ENCODE data around the gene SPAG5.

Gene SPAG5

GRCh38 chr17:28552176-28552999 lies 46.4 kb downstream of the SPAG5 start, which contains the start of gene UNC119:
UNC119 (minus strand) TSS chr17:28552624; CDS start chr17:28552557, 67 bp downstream.
- H3K27ac ChIP-seq = peak within 1 kb of the TSS; percentile 64
- no peak for TF ChIP-seq CTCF (conservative IDR thresholded peaks at IDR 0.05)
- peak; percentile 89; the same call in 1 of the 2 replicates for TF ChIP-seq ZFX (IDR thresholded peaks at IDR 0.05)

DNA sequence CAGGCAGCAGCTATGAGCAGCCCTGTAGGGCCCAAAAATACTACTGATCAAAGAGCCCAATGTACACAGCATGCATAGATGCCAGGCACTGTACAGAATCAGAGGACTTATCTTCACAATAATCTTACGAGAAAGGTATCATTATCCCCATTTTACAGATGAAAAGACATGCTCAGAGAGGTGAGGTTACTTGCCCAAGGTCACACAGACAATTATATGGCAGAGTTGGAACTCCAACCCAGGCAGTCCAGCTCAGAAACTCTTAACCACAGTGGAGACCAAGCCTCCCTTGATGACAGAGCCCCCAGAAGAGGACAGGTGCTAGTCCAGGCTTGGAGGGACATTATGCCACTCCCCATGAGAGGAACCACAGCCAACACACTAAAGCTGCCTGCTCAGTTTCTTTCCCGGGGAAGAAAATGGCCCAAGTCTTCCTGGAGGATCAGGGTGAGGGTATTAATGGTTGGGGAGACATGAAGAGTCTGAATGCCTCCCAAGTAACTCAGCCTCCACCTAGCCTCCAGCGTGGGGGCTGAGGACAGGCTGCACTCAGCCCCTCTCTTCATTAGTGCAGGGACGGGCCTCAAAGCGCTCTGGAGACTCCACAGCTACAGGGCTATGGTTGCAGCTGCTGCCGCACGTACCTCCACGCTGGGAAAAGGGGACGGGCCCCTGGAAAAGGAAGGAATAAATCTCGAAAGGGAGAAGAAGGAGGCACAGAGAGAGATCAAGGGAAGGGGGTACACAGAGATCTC lies 47.2 kb downstream of the SPAG5 start:
- peak overlapping the region; percentile 64 for H3K27ac ChIP-seq
- TF ChIP-seq CTCF (conservative IDR thresholded peaks at IDR 0.05) (no peak), ZFX (IDR thresholded peaks at IDR 0.05) (no peak)

GRCh38 chr17:28550858-28551257 lies 48.0 kb downstream of the SPAG5 start:
- no peak overlapping the region for H3K27ac ChIP-seq
- TF ChIP-seq ZFX (IDR thresholded peaks at IDR 0.05) = no peak
- no peak for TF ChIP-seq CTCF (conservative IDR thresholded peaks at IDR 0.05)

DNA sequence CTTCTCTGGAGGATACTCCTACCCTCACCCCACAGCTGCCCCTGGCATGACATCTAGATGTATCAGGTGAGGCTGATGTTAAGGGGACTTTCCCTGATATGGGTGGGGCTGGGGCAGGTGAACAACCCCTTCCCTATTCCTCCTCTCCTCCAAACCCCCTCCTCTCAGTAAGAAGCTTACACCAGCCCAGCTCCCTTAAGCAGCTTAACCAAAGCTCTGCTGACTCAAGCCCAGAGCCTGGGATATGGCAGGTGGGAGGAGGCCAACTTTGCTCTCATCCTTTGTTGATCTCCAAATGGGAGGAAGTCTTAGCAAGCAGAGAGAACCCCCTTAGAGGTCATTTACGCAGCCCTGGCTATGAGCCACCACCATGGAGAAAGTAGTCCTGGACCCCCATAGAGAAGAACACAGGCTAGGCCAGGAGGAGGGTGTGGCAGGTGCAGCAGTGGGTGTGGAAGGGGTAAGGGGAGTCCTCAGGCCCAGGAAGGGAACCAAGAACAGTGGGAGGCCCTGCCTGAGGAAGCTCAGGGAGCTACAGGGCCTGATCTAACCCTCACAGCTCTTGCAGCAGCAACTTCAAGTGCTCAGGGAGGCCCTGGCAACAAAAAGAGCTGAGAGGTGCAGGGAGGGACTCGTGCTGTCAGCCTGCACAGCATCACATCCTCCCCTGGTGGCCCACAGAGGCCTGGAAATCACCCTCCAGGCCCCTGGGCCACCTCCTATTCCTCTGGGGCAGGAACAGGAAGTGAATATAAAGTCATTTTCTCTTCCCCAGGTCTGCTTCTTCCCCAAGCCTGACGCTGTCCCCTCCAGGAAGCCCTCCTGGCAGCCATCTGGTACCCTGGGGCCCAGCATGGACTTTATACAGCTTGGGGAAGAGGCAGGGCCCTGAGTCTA lies 49.3 kb downstream of the SPAG5 start:
- H3K27ac ChIP-seq = no peak overlapping the region
- TF ChIP-seq CTCF (conservative IDR thresholded peaks at IDR 0.05) (no peak), ZFX (IDR thresholded peaks at IDR 0.05) (no peak)

GRCh38 chr17:28548417-28549130 lies 50.3 kb downstream of the SPAG5 start:
- TF ChIP-seq ZFX (IDR thresholded peaks at IDR 0.05) (no peak), CTCF (conservative IDR thresholded peaks at IDR 0.05) (peak; percentile 38)
- H3K27ac ChIP-seq = no peak overlapping the region

GRCh38 chr17:28547623-28548416 lies 51.0 kb downstream of the SPAG5 start:
- no peak overlapping the region for H3K27ac ChIP-seq
- peak; percentile 99 for TF ChIP-seq CTCF (conservative IDR thresholded peaks at IDR 0.05)
- no peak for TF ChIP-seq ZFX (IDR thresholded peaks at IDR 0.05)
